Measurements from ENCODE around the gene IFNAR1. TPM values are rescaled to one million over a fixed set of nuclear protein-coding genes. Genes with fewer than 3 reads are reported as not detected.
A peak's percentile ranks its signal among the peaks of the same experiment; 100 is the strongest.

Gene IFNAR1
- total and polyA plus RNA-seq, 9 of the 15 experiments (the other 6 are each of a cell fraction or from before 2014, with no cell fraction given) = 8.6 to 31.8 (median 14.8) TPM

DNA sequence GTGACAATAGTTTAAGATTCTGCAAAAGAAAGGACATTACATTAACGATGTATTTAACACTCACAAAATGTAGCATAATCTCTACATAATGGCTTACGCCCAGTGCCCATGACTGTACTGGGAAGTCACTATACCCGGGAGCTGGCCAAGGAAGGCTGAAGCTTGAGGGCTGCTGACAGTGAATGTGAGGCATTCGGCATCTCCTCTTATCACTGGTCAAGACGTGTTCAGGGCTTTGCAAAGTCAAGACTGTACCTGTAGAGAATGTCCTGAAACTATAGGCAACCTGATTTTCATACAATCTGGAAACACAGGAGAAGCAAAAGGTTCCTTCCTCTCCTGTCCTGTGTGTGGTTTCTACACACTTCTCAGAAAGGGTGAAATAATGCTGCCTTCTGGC is 65.7 kb downstream of the IFNAR1 start:
- peaks cover 0 to 8% of the 10 kb centered on the region in 2 experiments; a peak in 1 of 5 replicates for H3K27me3 ChIP-seq (ENCODE audit: control insufficient read depth in 2 of 2, insufficient read depth in 2 of 2, low read length in 2 of 2)
- ChIA-PET CTCF (ENCODE audit: low intra/inter-chr PET ratio) (no interaction called here), POLR2A (interaction anchor here (0.8 kb wide), 1 partner anchor 22 kb away, joined by 3 read pairs; no protein-coding TSS in a partner anchor)
- no peak overlapping the region for H3K4me2 ChIP-seq (ENCODE audit: insufficient read depth, low read length)
- peak overlapping the region in 1 of 2 experiments; percentile 3; a peak in 1 of 4 replicates for H3K9ac ChIP-seq (ENCODE audit: insufficient read depth in 1 of 2, low read depth in 2 of 2, low read length in 2 of 2)
- no peaks in the 10 kb centered on the region for H3K79me2 ChIP-seq (ENCODE audit: control insufficient read depth, insufficient read depth, low read length)
- intact Hi-C loops (cut with micrococcal nuclease) (no loop called here), in situ Hi-C loops (cut with MboI) (no loop called here)
- WGBS (ENCODE audit: insufficient coverage, low coverage, missing lambda C conversion rate) = 12% methylated on average over 5 of the region's 5 CpGs
- H3K4me3 ChIP-seq = no peak overlapping the region
- no peaks in the 10 kb centered on the region for H3K9me1 ChIP-seq (ENCODE audit: control insufficient read depth, insufficient read depth, low read length)
- peak; percentile 61 for FAIRE-seq
- no peak for TF ChIP-seq ZNF23 (CRISPR knock-in tag; IDR thresholded peaks at IDR 0.05)
- TF ChIP-seq POLR3G (IDR thresholded peaks at IDR 0.05; ENCODE audit: extremely low read depth, insufficient read length, insufficient replicate concordance) = no peak
- TF ChIP-seq SMAD4 (CRISPR knock-in tag; conservative IDR thresholded peaks at IDR 0.05) = no peak
- TF ChIP-seq TEAD2 (tag; IDR thresholded peaks at IDR 0.05) = no peak
- TF ChIP-seq ZBED1 (IDR thresholded peaks at IDR 0.05) = no peak
- TF ChIP-seq, protein P1, sequence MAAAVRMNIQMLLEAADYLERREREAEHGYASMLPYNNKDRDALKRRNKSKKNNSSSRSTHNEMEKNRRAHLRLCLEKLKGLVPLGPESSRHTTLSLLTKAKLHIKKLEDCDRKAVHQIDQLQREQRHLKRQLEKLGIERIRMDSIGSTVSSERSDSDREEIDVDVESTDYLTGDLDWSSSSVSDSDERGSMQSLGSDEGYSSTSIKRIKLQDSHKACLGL (CRISPR knock-in tag; IDR thresholded peaks at IDR 0.05; ENCODE audit: borderline replicate concordance, poor library complexity, severe bottlenecking) = no peak
- TF ChIP-seq ASH1L (IDR thresholded peaks at IDR 0.05; ENCODE audit: borderline replicate concordance, low read depth, partially characterized antibody) = no peak
- TF ChIP-seq POLR3A (IDR thresholded peaks at IDR 0.05; ENCODE audit: borderline replicate concordance, extremely low read depth, insufficient read depth, insufficient read length) = no peak
- no peak for TF ChIP-seq THRB (CRISPR knock-in tag; conservative IDR thresholded peaks at IDR 0.05)
- no peak for TF ChIP-seq HDAC3 (IDR thresholded peaks at IDR 0.05; ENCODE audit: borderline replicate concordance, partially characterized antibody)
- no peak for TF ChIP-seq CGGBP1 (CRISPR knock-in tag; IDR thresholded peaks at IDR 0.05)
- TF ChIP-seq RNF2 (IDR thresholded peaks at IDR 0.05) = no peak
- TF ChIP-seq NFIX (CRISPR knock-in tag; IDR thresholded peaks at IDR 0.05; ENCODE audit: low read depth) = no peak
- TF ChIP-seq MEIS2 (IDR thresholded peaks at IDR 0.05; ENCODE audit: partially characterized antibody) = no peak
- no peak for TF ChIP-seq HMG20B (CRISPR knock-in tag; IDR thresholded peaks at IDR 0.05)
- no peak for TF ChIP-seq SMARCB1 (IDR thresholded peaks at IDR 0.05; ENCODE audit: insufficient read length, low read depth)
- TF ChIP-seq MYBL2 (IDR thresholded peaks at IDR 0.05; ENCODE audit: low read depth) = no peak
- TF ChIP-seq MYBL2 (CRISPR knock-in tag; IDR thresholded peaks at IDR 0.05; ENCODE audit: borderline replicate concordance) = no peak
- no peak for TF ChIP-seq CREB5 (CRISPR knock-in tag; IDR thresholded peaks at IDR 0.05)
- no peak for ATAC-seq
- BruUV-seq (replicated peaks) = no TSS peak
- no peak for DNase-seq (ENCODE audit: extremely low read depth in 1 of 4, low spot score in 3 of 4)
- peaks cover 4 to 7% of the 10 kb centered on the region in 2 experiments; a peak in 2 of 5 replicates for H3K4me1 ChIP-seq (replicated peaks in 1 of 2; ENCODE audit: control insufficient read depth in 2 of 2, insufficient read depth in 2 of 2, low read length in 2 of 2)
- no peaks in the 10 kb centered on the region for H3K9me3 ChIP-seq (replicated peaks; ENCODE audit: control insufficient read depth, insufficient read depth, low read depth, low read length)
- no peak overlapping the region for H3K27ac ChIP-seq (ENCODE audit: extremely low read depth, low read depth, low read length)
- H2AFZ ChIP-seq (ENCODE audit: low read depth, low read length) = 0 out of 2 replicates have a peak overlapping the region, but pooled peaks have one; percentile 34
- H3K36me3 ChIP-seq (ENCODE audit: control insufficient read depth, insufficient read depth, low read length) = no peaks in the 10 kb centered on the region
- no peaks in the 10 kb centered on the region for H4K20me1 ChIP-seq (replicated peaks; ENCODE audit: control insufficient read depth, insufficient read depth, low read length)
